Measurements from ENCODE around the gene TMEM231. TPM values are rescaled to one million over a fixed set of nuclear protein-coding genes. Genes with fewer than 3 reads are reported as not detected.
A peak's percentile ranks its signal among the peaks of the same experiment; 100 is the strongest.

TMEM231 gene
- total and polyA plus RNA-seq, 9 of the 15 experiments (the other 6 are each of a cell fraction or from before 2014, with no cell fraction given), result 1.6 to 27.6 (median 9.1) TPM

- Histone ChIP-seq H3K4me1 (replicated peaks in 1 of 2; ENCODE audit: control insufficient read depth in 2 of 2, insufficient read depth in 2 of 2, low read length in 2 of 2) (no peaks in the 10 kb centered on the region), H4K20me1 (replicated peaks; ENCODE audit: control insufficient read depth, insufficient read depth, low read length) (no peaks in the 10 kb centered on the region), H3K9ac (ENCODE audit: insufficient read depth in 1 of 2, low read depth in 2 of 2, low read length in 2 of 2) (no peak overlapping the region), H3K27me3 (ENCODE audit: control insufficient read depth in 2 of 2, insufficient read depth in 2 of 2, low read length in 2 of 2) (peaks cover 0 to 6% of the 10 kb centered on the region in 2 experiments; a peak in 3 of 5 replicates), H3K27ac (ENCODE audit: extremely low read depth, low read depth, low read length) (no peak overlapping the region), H3K4me2 (ENCODE audit: insufficient read depth, low read length) (no peak overlapping the region), H3K79me2 (ENCODE audit: control insufficient read depth, insufficient read depth, low read length) (no peaks in the 10 kb centered on the region), H3K9me1 (ENCODE audit: control insufficient read depth, insufficient read depth, low read length) (no peaks in the 10 kb centered on the region), H3K4me3 (no peak overlapping the region), H3K9me3 (replicated peaks; ENCODE audit: control insufficient read depth, insufficient read depth, low read depth, low read length) (no peaks in the 10 kb centered on the region), H3K36me3 (ENCODE audit: control insufficient read depth, insufficient read depth, low read length) (peaks cover 2% of the 10 kb centered on the region; the same call in 2 of the 3 replicates), H2AFZ (ENCODE audit: low read depth, low read length) (no peak overlapping the region)
- FAIRE-seq (no peak), DNase-seq (ENCODE audit: extremely low read depth in 1 of 4, low spot score in 3 of 4) (no peak), ATAC-seq (no peak)
- intact Hi-C loops (cut with micrococcal nuclease) (no loop called here), in situ Hi-C loops (cut with MboI) (no loop called here)
- ChIA-PET CTCF (ENCODE audit: low intra/inter-chr PET ratio) (no interaction called here), POLR2A (no interaction called here)
- WGBS (ENCODE audit: insufficient coverage, low coverage, missing lambda C conversion rate), result 86% methylated on average over 7 of the region's 7 CpGs
- no peak for TF ChIP-seq PTRF (tag; IDR thresholded peaks at IDR 0.05)
- TF ChIP-seq ZNF507 (tag; conservative IDR thresholded peaks at IDR 0.05), result no peak
- TF ChIP-seq CREB3 (tag; conservative IDR thresholded peaks at IDR 0.05; ENCODE audit: low read depth), result no peak
- no peak for TF ChIP-seq ZNF444 (CRISPR knock-in tag; IDR thresholded peaks at IDR 0.05)
- TF ChIP-seq, protein P1, sequence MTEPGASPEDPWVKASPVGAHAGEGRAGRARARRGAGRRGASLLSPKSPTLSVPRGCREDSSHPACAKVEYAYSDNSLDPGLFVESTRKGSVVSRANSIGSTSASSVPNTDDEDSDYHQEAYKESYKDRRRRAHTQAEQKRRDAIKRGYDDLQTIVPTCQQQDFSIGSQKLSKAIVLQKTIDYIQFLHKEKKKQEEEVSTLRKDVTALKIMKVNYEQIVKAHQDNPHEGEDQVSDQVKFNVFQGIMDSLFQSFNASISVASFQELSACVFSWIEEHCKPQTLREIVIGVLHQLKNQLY (CRISPR knock-in tag; conservative IDR thresholded peaks at IDR 0.05), result no peak
- TF ChIP-seq RBM17 (IDR thresholded peaks at IDR 0.05; ENCODE audit: borderline replicate concordance, low read depth, low read length), result no peak
- TF ChIP-seq, protein P2, sequence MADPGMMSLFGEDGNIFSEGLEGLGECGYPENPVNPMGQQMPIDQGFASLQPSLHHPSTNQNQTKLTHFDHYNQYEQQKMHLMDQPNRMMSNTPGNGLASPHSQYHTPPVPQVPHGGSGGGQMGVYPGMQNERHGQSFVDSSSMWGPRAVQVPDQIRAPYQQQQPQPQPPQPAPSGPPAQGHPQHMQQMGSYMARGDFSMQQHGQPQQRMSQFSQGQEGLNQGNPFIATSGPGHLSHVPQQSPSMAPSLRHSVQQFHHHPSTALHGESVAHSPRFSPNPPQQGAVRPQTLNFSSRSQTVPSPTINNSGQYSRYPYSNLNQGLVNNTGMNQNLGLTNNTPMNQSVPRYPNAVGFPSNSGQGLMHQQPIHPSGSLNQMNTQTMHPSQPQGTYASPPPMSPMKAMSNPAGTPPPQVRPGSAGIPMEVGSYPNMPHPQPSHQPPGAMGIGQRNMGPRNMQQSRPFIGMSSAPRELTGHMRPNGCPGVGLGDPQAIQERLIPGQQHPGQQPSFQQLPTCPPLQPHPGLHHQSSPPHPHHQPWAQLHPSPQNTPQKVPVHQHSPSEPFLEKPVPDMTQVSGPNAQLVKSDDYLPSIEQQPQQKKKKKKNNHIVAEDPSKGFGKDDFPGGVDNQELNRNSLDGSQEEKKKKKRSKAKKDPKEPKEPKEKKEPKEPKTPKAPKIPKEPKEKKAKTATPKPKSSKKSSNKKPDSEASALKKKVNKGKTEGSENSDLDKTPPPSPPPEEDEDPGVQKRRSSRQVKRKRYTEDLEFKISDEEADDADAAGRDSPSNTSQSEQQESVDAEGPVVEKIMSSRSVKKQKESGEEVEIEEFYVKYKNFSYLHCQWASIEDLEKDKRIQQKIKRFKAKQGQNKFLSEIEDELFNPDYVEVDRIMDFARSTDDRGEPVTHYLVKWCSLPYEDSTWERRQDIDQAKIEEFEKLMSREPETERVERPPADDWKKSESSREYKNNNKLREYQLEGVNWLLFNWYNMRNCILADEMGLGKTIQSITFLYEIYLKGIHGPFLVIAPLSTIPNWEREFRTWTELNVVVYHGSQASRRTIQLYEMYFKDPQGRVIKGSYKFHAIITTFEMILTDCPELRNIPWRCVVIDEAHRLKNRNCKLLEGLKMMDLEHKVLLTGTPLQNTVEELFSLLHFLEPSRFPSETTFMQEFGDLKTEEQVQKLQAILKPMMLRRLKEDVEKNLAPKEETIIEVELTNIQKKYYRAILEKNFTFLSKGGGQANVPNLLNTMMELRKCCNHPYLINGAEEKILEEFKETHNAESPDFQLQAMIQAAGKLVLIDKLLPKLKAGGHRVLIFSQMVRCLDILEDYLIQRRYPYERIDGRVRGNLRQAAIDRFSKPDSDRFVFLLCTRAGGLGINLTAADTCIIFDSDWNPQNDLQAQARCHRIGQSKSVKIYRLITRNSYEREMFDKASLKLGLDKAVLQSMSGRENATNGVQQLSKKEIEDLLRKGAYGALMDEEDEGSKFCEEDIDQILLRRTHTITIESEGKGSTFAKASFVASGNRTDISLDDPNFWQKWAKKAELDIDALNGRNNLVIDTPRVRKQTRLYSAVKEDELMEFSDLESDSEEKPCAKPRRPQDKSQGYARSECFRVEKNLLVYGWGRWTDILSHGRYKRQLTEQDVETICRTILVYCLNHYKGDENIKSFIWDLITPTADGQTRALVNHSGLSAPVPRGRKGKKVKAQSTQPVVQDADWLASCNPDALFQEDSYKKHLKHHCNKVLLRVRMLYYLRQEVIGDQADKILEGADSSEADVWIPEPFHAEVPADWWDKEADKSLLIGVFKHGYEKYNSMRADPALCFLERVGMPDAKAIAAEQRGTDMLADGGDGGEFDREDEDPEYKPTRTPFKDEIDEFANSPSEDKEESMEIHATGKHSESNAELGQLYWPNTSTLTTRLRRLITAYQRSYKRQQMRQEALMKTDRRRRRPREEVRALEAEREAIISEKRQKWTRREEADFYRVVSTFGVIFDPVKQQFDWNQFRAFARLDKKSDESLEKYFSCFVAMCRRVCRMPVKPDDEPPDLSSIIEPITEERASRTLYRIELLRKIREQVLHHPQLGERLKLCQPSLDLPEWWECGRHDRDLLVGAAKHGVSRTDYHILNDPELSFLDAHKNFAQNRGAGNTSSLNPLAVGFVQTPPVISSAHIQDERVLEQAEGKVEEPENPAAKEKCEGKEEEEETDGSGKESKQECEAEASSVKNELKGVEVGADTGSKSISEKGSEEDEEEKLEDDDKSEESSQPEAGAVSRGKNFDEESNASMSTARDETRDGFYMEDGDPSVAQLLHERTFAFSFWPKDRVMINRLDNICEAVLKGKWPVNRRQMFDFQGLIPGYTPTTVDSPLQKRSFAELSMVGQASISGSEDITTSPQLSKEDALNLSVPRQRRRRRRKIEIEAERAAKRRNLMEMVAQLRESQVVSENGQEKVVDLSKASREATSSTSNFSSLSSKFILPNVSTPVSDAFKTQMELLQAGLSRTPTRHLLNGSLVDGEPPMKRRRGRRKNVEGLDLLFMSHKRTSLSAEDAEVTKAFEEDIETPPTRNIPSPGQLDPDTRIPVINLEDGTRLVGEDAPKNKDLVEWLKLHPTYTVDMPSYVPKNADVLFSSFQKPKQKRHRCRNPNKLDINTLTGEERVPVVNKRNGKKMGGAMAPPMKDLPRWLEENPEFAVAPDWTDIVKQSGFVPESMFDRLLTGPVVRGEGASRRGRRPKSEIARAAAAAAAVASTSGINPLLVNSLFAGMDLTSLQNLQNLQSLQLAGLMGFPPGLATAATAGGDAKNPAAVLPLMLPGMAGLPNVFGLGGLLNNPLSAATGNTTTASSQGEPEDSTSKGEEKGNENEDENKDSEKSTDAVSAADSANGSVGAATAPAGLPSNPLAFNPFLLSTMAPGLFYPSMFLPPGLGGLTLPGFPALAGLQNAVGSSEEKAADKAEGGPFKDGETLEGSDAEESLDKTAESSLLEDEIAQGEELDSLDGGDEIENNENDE (IDR thresholded peaks at IDR 0.05; ENCODE audit: low read depth, low read length), result no peak
- peak; percentile 47; the same call in 1 of the 2 replicates for TF ChIP-seq CEBPB (tag; IDR thresholded peaks at IDR 0.05)
- no TSS peak for BruUV-seq (replicated peaks)
Measured at GRCh38 chr16:75546293-75546692, 9.8 kb downstream of the TMEM231 start.
